Activated CD4-positive, alpha-beta T cell treated with anti-CD3 and anti-CD28 coated beads for 36 hours (primary cell): ENCODE results near the gene NPRL2. TPM values are rescaled to one million over a fixed set of nuclear protein-coding genes. Genes with fewer than 3 reads are reported as not detected.

Source experiments
- ATAC-seq: fragments of 200-7000 bp; cut with Tn5 transposase; one replicate; pipeline ENCODE4 v1.10.0; 2021; ENCODE audit warnings: mild to moderate bottlenecking, moderate library complexity
- CTCF ChIA-PET: fragments of 350-600 bp; sonication (Branson Sonifier 250); formaldehyde crosslinking; loops from one replicate; lab custom pipeline; 2021; ENCODE audit warnings: antibody characterized with exemption; lab: Charles Lee
- POLR2A ChIA-PET: fragments of 350-600 bp; sonication (Branson Sonifier 250); formaldehyde crosslinking; loops from one replicate; lab custom pipeline; 2021; ENCODE audit warnings: antibody characterized with exemption, inconsistent platforms; lab: Charles Lee
- DNase-seq: peaks from one replicate; pipeline ENCODE4 v3.0.0-alpha.2; 2020
- H3K27ac Mint-ChIP-seq: one replicate; pipeline ENCODE4 v1.8.0; 2021; ENCODE audit warnings: mixed read lengths
- H3K27me3 Mint-ChIP-seq: one replicate; pipeline ENCODE4 v1.8.0; 2021; ENCODE audit warnings: mixed read lengths
- H3K36me3 Mint-ChIP-seq: one replicate; pipeline ENCODE4 v1.8.0; 2021; ENCODE audit warnings: low read depth, mixed read lengths
- H3K4me1 Mint-ChIP-seq: one replicate; pipeline ENCODE4 v1.8.0; 2021; ENCODE audit warnings: mixed read lengths
- H3K4me3 Mint-ChIP-seq: one replicate; pipeline ENCODE4 v1.8.0; 2021; ENCODE audit warnings: mild to moderate bottlenecking, moderate library complexity, mixed read lengths
- H3K9me3 Mint-ChIP-seq: one replicate; pipeline ENCODE4 v1.8.0; 2021; ENCODE audit warnings: low read depth, mixed read lengths
- intact Hi-C, 2 experiments: fragments of 100-400 bp; cut with DNase I in 1 of 2; cut with micrococcal nuclease in 1 of 2; formaldehyde crosslinking; loops; one replicate each; pipeline versions ENCODE4 v1.14.2 to v1.15.1; 2022 to 2024; cut with DNase I, micrococcal nuclease
- total RNA-seq, 2 experiments: library from RNA; stranded (reverse); gene quantifications; one replicate each; pipeline ENCODE4 v1.2.3, GENCODE V29; 2021

Gene NPRL2
- total RNA-seq, 2 experiments from 2014 or later = 42.5 to 43.0 TPM

DNA sequence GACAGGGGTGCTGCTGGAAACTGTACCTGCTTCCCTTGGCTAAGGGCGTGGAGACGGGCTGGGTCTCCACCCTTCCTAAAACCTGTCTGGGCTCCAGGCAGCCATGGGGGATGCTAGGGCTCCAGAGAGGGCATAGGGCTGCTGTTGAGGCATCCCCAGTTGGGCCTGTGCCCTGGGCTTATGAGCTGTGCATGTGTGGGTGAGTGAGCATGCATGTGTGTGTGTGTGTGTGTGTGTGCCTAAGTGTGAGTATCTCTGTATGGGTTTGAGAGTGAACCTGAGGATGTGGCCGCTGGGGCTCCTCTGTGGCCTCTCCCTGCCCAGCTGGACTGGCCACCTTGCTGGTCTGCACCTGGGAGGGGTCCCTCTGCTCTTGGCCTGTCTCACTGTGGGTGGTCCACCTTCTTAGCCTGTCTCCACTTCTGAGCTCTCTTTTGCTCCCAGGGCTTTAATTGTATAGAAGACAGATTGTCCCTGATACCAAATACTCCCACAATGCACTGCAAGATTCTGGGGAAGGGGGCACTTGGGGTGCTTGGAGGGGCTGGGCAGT, 20.6 kb upstream of the NPRL2 start:
- Mint-ChIP-seq H3K9me3 (no peaks in the 10 kb centered on the region), H3K27me3 (no peaks in the 10 kb centered on the region), H3K4me1 (peaks cover 11% of the 10 kb centered on the region), H3K27ac (no peak overlapping the region), H3K4me3 (no peak overlapping the region), H3K36me3 (no peaks in the 10 kb centered on the region)
- no peak for DNase-seq
- CTCF ChIA-PET = no interaction called here
- intact Hi-C loops = no loop called here
- ATAC-seq = peak; percentile 10
- POLR2A ChIA-PET = no interaction called here

DNA sequence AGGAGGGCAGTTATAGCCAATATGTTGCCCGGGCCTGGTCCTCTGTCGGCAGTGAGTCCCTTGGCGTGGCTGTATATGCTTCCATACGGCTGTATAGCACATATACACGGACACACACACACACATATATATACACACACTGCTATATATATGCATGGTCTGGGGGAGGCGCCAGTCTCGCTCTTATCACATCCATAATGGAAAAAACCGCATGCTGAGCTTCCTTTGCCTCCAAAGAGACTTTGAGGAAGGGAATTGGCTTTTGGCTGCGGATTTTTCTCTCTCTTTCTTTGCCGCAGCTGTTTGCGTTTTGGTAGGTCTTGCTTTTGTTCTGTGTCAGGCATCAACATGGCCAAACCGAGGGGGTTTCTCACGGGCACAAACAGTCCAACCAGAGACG, 20.0 kb upstream of the NPRL2 start:
- ATAC-seq = peak; percentile 35
- H3K9me3 Mint-ChIP-seq = no peaks in the 10 kb centered on the region
- POLR2A ChIA-PET = no interaction called here
- no peak for DNase-seq
- intact Hi-C loops = no loop called here
- H3K36me3 Mint-ChIP-seq = no peaks in the 10 kb centered on the region
- H3K4me1 Mint-ChIP-seq = peaks cover 18% of the 10 kb centered on the region
- CTCF ChIA-PET = interaction anchor here (0.7 kb wide), 2 partner anchors 94 to 172 kb away, joined by 3 to 4 read pairs; no protein-coding TSS in a partner anchor
- H3K27ac Mint-ChIP-seq = no peak overlapping the region
- H3K4me3 Mint-ChIP-seq = no peak overlapping the region
- H3K27me3 Mint-ChIP-seq = no peaks in the 10 kb centered on the region

DNA sequence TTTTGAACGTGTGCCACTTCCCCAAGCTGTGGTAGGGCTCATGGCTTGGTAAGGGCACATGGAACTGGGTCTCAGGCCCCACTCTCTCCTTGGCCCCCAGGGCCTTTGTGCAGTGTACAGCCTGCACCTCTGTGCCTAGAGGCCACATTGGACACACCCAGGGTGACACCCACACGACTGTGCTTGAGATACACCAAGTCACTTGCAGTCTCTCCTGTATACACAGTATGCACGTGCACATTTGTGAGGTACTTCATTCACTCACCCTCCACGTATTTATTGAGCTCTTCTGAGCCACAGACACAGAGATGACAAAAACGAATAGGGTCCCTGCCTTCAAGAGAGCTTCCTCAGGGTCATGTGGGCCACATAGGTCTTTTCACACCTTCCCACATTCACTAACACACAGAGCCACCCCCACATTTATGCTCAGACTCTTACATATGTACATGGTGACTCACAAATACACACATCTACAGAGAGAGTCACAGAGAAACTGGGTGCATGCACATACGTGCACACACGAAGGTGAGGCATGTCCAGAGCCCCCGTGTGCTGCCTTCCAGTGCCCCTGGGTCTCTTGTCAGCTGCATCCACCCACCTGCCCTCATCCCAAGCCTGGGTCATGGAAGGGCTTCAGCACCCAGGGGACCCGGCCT, 18.6 kb upstream of the NPRL2 start:
- Mint-ChIP-seq H3K4me1 (peaks cover 20% of the 10 kb centered on the region), H3K36me3 (no peaks in the 10 kb centered on the region), H3K27ac (no peak overlapping the region), H3K27me3 (no peaks in the 10 kb centered on the region), H3K4me3 (no peak overlapping the region), H3K9me3 (no peaks in the 10 kb centered on the region)
- POLR2A ChIA-PET = no interaction called here
- intact Hi-C loops = no loop called here
- ATAC-seq = no peak
- CTCF ChIA-PET = no interaction called here
- DNase-seq = no peak

DNA sequence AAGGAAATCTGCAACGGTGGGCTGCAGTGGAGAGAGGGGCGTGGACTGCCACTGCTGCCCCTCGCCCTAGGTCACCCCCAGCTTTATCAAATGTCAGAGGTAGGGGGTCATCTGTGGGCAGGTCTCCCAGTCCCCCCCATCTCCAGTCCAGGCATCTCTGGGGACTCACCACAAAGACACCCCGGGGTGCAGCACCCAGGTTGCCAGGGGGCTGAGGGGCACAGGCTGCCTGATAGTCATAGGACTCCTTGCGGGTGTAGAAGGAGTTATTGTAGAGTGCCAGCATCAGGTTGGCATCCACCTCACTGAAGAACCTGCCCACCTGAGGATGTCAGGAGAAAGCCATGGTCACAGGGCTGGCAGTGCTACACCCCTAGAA, 15.3 kb upstream of the NPRL2 start:
- H3K36me3 Mint-ChIP-seq = no peaks in the 10 kb centered on the region
- no peaks in the 10 kb centered on the region for H3K27me3 Mint-ChIP-seq
- DNase-seq (no peak), ATAC-seq (no peak)
- no peaks in the 10 kb centered on the region for H3K9me3 Mint-ChIP-seq
- ChIA-PET POLR2A (no interaction called here), CTCF (interaction anchor here (0.6 to 1.1 kb wide), 6 partner anchors 21 to 1438 kb away, joined by 3 to 4 read pairs (median 3); partner anchors contain the start of genes HYAL3 and NAA80)
- intact Hi-C loops = loop anchor here (1.0 to 2.0 kb wide), 8 partner anchors 15 to 250 kb away; partner anchors contain the start of genes CYB561D2 (in 2 of the 2), NPRL2 (in 2 of the 2), C3orf18 (in 1 of the 2) and HYAL3 (in 1 of the 2)
- H3K4me1 Mint-ChIP-seq = peaks cover 12% of the 10 kb centered on the region
- peak overlapping the region; percentile 72 for H3K4me3 Mint-ChIP-seq
- H3K27ac Mint-ChIP-seq = peak overlapping the region; percentile 74

DNA sequence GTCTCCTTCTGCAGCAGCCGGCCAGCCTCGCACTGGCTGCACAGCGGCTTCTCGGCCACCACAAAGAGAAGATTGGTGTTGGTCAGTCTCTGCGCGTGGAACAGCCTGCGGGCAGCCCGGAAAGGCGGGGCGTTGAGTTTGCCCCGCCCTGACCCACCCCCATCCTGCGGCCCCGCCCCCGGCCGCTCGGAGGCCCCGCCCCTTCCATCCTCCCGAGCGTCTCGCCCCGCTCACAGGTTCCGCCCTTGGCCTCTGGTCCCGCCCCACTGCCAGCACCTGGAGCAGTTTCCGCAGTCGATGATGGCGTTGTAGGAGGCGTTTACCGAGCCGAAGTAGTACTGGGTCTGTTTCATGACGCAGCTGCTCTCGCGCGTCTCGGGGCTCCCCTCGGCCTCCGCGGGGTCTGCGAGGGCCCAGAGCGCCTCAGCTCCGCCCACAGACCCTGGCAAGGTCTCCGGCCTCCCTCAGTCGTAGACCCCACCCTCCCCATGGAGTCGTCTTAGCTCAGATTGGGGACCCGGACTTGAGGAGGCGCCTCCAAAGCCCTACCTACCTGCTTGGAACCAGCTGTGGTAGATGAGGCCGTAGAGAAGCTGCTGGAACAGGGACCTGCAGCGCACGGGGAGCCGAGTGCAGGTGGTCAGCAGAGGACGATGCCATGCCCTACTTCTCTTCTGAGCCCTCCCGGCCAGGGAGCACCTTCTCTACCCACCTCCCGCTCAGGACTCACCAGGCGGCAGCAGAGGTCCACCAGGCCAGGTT, 14.7 kb upstream of the NPRL2 start:
- intact Hi-C loops = loop anchor here (1.0 to 2.0 kb wide), 8 partner anchors 14 to 251 kb away; partner anchors contain the start of genes CYB561D2 (in 2 of the 2), NPRL2 (in 2 of the 2), C3orf18 (in 1 of the 2) and HYAL3 (in 1 of the 2)
- DNase-seq (peak; percentile 98), ATAC-seq (peak; percentile 99)
- Mint-ChIP-seq H3K4me3 (peak overlapping the region; percentile 72), H3K9me3 (no peaks in the 10 kb centered on the region), H3K4me1 (peaks cover 13% of the 10 kb centered on the region), H3K27ac (peak overlapping the region; percentile 74), H3K36me3 (no peaks in the 10 kb centered on the region), H3K27me3 (no peaks in the 10 kb centered on the region)
- CTCF ChIA-PET = interaction anchor here (0.6 to 1.1 kb wide), 7 partner anchors 21 to 1438 kb away, joined by 3 to 4 read pairs (median 3); partner anchors contain the start of genes HYAL3 and NAA80
- POLR2A ChIA-PET = no interaction called here

DNA sequence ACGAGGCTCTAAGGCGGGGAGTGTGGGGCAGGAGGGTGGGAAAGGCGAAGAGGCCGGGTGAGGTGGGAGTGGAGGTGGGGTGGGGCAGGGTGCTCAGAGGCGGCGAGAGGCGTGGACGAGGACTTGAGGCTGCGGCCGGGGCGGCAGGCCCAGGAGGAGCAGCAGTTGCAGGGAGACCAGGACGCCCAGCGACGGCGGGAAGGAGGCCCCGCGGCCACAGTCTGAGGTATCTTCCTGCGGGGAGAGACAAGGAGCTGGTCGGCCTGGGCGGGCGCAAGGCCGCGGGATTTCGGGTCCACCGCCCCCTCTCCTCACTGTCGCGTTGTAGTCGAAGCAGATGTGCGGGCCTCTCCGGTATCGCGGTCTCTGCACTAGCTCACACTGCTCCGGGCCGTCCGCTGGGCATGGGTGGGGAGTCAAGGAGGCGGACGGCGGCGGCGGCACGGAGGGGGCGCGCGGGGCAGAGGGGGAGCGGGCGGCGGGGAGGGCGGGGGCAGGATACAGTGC, 14.1 kb upstream of the NPRL2 start:
- intact Hi-C loops = loop anchor here (1.0 to 2.0 kb wide), 8 partner anchors 14 to 252 kb away; partner anchors contain the start of genes CYB561D2 (in 2 of the 2), NPRL2 (in 2 of the 2), C3orf18 (in 1 of the 2) and HYAL3 (in 1 of the 2)
- H3K27me3 Mint-ChIP-seq = no peaks in the 10 kb centered on the region
- H3K36me3 Mint-ChIP-seq = no peaks in the 10 kb centered on the region
- ATAC-seq = peak; percentile 18
- no peak for DNase-seq
- H3K4me3 Mint-ChIP-seq = peak overlapping the region; percentile 72
- ChIA-PET CTCF (interaction anchor here (0.6 to 1.1 kb wide), 4 partner anchors 20 to 288 kb away, joined by 3 to 4 read pairs (median 4); no protein-coding TSS in a partner anchor), POLR2A (no interaction called here)
- H3K27ac Mint-ChIP-seq = peak overlapping the region; percentile 37
- no peaks in the 10 kb centered on the region for H3K9me3 Mint-ChIP-seq
- H3K4me1 Mint-ChIP-seq = peaks cover 19% of the 10 kb centered on the region

DNA sequence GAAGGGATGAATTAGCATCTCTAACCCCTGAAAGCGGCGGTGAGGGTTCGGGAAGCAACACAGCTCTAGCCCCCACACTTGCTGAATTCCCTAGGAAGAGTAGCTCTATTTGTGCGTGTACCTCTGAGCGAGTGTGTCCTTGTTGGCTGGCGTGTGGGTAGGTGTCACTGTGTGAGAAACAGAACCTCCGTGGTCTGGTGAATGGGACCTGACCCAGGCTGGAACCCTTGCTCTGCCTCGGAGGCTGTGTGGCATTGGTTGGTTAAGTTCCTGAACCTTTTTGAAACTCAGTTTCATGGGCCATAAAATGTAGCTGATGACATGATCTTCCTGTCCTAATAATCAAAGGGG, 9.2 kb upstream of the NPRL2 start:
- peak overlapping the region; percentile 94 for H3K27ac Mint-ChIP-seq
- ChIA-PET POLR2A (interaction anchor here (0.6 to 1.4 kb wide), 2 partner anchors 9 to 13 kb away, joined by 3 to 6 read pairs; partner anchors contain the start of genes CYB561D2 and NPRL2), CTCF (interaction anchor here (0.5 to 1.0 kb wide), 3 partner anchors 10 to 44 kb away, joined by 3 to 5 read pairs (median 3); partner anchors contain the start of genes CYB561D2 and NPRL2)
- ATAC-seq (peak; percentile 21), DNase-seq (no peak)
- H3K9me3 Mint-ChIP-seq = no peaks in the 10 kb centered on the region
- intact Hi-C loops = loop anchor here (1.0 to 10.0 kb wide), 11 partner anchors 8 to 1026 kb away; partner anchors contain the start of genes HYAL3 (in 2 of the 2), IFRD2 (in 2 of the 2), NAA80 (in 2 of the 2) and APEH (in 1 of the 2)
- no peaks in the 10 kb centered on the region for H3K27me3 Mint-ChIP-seq
- H3K4me3 Mint-ChIP-seq = peak overlapping the region; percentile 91
- H3K4me1 Mint-ChIP-seq = peaks cover 37% of the 10 kb centered on the region
- peaks cover 16% of the 10 kb centered on the region for H3K36me3 Mint-ChIP-seq

DNA sequence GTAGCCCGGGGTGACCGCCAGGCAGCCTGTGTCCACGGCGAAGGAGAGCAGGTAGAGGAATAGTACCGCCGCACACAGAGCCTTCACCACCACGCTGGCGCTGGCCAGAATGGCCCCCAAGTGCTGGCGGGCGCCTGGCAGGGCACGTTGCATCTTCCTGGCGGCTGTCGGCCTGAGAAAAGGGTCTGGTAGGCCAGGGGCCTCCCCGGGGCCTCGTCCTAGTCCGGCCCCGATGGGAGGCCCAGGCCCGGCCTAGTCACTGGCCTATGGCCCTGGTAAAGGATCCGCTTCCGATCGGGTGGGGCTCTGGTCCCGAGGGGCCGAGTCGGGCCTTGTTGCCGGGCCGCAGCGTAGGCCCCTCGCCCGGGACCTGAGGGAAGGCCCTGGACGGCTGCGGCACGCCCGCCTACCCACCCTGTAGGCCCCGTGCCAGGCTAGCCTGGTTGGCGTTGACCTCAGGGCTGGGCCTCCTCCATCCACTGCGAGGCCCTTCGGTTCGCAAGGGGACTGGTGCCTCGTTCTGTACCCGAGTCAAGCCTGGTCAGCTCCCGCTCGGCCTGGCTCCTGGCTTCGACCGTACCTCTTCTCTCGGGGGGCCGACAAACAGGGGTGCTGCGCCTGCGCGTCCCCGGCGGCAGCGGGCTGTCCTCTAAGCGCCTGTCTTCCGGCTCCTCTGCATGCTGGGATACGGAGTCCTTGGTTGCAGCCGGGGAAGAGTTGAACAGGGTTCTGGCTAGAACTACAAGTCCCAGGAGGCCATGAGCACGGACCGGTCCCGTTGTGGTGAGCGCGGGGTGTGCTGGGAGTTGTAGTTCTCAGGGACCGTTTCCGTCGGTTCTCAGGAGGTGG, 8.6 kb upstream of the NPRL2 start, which contains the start of gene TMEM115:
TMEM115 (minus strand) TSS at position 611 of the 849 bp plus-strand sequence; CDS start at position 153, 458 bp downstream.
- ChIA-PET CTCF (interaction anchor here (0.6 to 1.0 kb wide), 3 partner anchors 9 to 193 kb away, joined by 3 to 5 read pairs (median 3); partner anchors contain the start of genes CYB561D2 and NPRL2), POLR2A (interaction anchor here (1.4 kb wide), 1 partner anchor 9 kb away, joined by 6 read pairs; the partner anchor contains the start of genes CYB561D2 and NPRL2)
- Mint-ChIP-seq H3K27ac (peak within 1 kb of the TSS; percentile 94), H3K27me3 (no peaks in the 10 kb centered on the region), H3K36me3 (peaks cover 22% of the 10 kb centered on the region), H3K4me1 (peaks cover 37% of the 10 kb centered on the region), H3K9me3 (no peaks in the 10 kb centered on the region), H3K4me3 (peak within 1 kb of the TSS; percentile 91)
- peak; percentile 97 for DNase-seq
- intact Hi-C loops = loop anchor here (1.0 to 10.0 kb wide), 11 partner anchors 8 to 1026 kb away; partner anchors contain the start of genes HYAL3 (in 2 of the 2), IFRD2 (in 2 of the 2), NAA80 (in 2 of the 2) and APEH (in 1 of the 2)
- peak; percentile 100 for ATAC-seq

DNA sequence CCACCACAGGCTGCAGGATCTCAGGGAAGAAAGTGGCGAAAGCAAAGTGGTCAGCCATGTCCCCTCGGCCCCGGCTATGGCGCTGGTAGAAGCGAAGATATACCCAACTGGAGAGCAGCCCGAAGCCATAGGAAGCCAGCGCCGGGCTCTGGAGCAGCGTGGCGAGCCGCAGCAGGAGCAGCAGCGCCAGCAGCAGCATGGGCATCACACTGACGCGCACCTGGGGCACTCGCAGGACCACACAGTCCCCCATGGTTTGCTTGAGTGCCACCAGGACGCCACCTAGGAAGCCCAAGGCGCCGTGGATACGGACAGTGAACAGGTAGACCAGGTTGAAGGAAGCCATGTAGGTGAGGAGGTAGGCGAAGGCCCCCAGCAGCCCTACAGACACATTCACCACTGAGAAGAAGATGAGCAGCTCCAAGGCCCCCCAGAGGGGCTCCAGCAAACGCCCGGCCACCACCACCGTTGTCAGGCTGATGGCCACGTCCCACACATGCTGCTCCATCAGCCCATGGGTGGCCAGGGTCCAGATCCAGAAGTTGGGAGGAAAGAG, 7.9 kb upstream of the NPRL2 start:
- Mint-ChIP-seq H3K4me1 (peaks cover 37% of the 10 kb centered on the region), H3K4me3 (peak overlapping the region; percentile 91), H3K27ac (peak overlapping the region; percentile 89), H3K27me3 (no peaks in the 10 kb centered on the region), H3K9me3 (no peaks in the 10 kb centered on the region), H3K36me3 (peaks cover 22% of the 10 kb centered on the region)
- CTCF ChIA-PET = interaction anchor here (0.6 kb wide), 1 partner anchor 194 kb away, joined by 3 read pairs; no protein-coding TSS in a partner anchor
- ATAC-seq (no peak), DNase-seq (no peak)
- intact Hi-C loops = loop anchor here in 1 of 2 experiments (5.0 to 10.0 kb wide), 2 partner anchors 424 to 671 kb away; partner anchors contain the start of genes MST1 and RNF123
- POLR2A ChIA-PET = interaction anchor here (1.4 kb wide), 1 partner anchor 8 kb away, joined by 6 read pairs; the partner anchor contains the start of genes CYB561D2 and NPRL2
